Neural progenitor cell (in vitro differentiated cells): ENCODE results near the gene ADAMTSL1.

Experiments used
- EZH2 ChIP-seq: fragments of 200-600 bp; sonication (generic); IDR thresholded peaks from 2 replicates; pipeline ENCODE4 v1.6.1; 2017; ENCODE audit warnings: antibody characterized with exemption, mild to moderate bottlenecking, moderate library complexity
- TF ChIP-seq, protein P1 (sequence below): fragments of 200-600 bp; sonication (generic); IDR thresholded peaks from 2 replicates; pipeline ENCODE4 v1.5.1; 2017; ENCODE audit warnings: antibody characterized with exemption, mild to moderate bottlenecking

DNA sequence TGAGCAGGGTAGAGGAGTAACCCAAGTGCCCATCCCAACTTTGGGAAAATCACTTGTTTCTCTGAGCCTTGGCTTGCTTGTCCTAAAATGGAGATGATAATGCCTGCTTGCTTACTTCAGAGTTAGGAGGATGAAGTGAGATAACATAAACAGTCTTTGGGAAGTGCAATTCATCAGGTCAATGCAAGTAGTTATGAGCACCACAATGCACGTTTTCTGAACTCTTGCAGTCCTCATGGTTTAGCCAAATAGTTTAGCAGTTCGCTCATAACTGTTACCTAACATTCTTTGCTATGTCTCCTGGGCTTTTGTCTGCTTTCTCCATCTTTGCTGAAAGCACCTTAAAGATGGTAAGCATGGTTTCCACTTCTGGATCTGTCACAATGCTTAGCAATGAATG, 270.0 kb downstream of the ADAMTSL1 start:
- TF ChIP-seq, protein P1, sequence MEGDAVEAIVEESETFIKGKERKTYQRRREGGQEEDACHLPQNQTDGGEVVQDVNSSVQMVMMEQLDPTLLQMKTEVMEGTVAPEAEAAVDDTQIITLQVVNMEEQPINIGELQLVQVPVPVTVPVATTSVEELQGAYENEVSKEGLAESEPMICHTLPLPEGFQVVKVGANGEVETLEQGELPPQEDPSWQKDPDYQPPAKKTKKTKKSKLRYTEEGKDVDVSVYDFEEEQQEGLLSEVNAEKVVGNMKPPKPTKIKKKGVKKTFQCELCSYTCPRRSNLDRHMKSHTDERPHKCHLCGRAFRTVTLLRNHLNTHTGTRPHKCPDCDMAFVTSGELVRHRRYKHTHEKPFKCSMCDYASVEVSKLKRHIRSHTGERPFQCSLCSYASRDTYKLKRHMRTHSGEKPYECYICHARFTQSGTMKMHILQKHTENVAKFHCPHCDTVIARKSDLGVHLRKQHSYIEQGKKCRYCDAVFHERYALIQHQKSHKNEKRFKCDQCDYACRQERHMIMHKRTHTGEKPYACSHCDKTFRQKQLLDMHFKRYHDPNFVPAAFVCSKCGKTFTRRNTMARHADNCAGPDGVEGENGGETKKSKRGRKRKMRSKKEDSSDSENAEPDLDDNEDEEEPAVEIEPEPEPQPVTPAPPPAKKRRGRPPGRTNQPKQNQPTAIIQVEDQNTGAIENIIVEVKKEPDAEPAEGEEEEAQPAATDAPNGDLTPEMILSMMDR, result no peak
- no peak for TF ChIP-seq EZH2
